ENCODE data around the gene C1QTNF6.

The C1QTNF6 gene

GRCh38 chr22:37197451-37198257, 9.6 kb upstream of the C1QTNF6 start:
- CTCF ChIA-PET, result interaction anchor here (0.7 to 8.1 kb wide), 29 partner anchors 10 to 252 kb away, joined by 3 to 83 read pairs (median 4); partner anchors contain the start of genes C1QTNF6, IL2RB and RAC2
- no peak for DNase-seq (ENCODE audit: extremely low spot score)
- TF ChIP-seq CTCF (IDR thresholded peaks at IDR 0.05; ENCODE audit: control extremely low read depth, extremely low read depth, low read depth, missing control alignments), result no peak
- POLR2A ChIA-PET, result interaction anchor here (0.7 kb wide), 1 partner anchor 34 kb away, joined by 4 read pairs; no protein-coding TSS in a partner anchor

GRCh38 chr22:37196539-37197450, 8.7 kb upstream of the C1QTNF6 start:
- DNase-seq (ENCODE audit: extremely low spot score), result no peak
- CTCF ChIA-PET, result interaction anchor here (0.8 to 6.1 kb wide), 21 partner anchors 19 to 251 kb away, joined by 3 to 83 read pairs (median 4); partner anchors contain the start of gene IL2RB
- no peak for TF ChIP-seq CTCF (IDR thresholded peaks at IDR 0.05; ENCODE audit: control extremely low read depth, extremely low read depth, low read depth, missing control alignments)

GRCh38 chr22:37195921-37196320, 7.9 kb upstream of the C1QTNF6 start:
- ChIA-PET POLR2A (no interaction called here), CTCF (interaction anchor here (4.2 to 6.1 kb wide), 3 partner anchors 19 to 151 kb away, joined by 34 to 83 read pairs (median 51); no protein-coding TSS in a partner anchor)
- no peak for DNase-seq (ENCODE audit: extremely low spot score)
- TF ChIP-seq CTCF (IDR thresholded peaks at IDR 0.05; ENCODE audit: control extremely low read depth, extremely low read depth, low read depth, missing control alignments), result no peak

More at GRCh38 chr22:37196539-37197450, 8.7 kb upstream of the C1QTNF6 start:
- POLR2A ChIA-PET, result interaction anchor here (0.5 to 0.7 kb wide), 2 partner anchors 33 to 37 kb away, joined by 4 read pairs; no protein-coding TSS in a partner anchor

- no peak for DNase-seq (ENCODE audit: extremely low spot score)
- TF ChIP-seq CTCF (IDR thresholded peaks at IDR 0.05; ENCODE audit: control extremely low read depth, extremely low read depth, low read depth, missing control alignments), result no peak
- ChIA-PET CTCF (interaction anchor here (0.8 to 2.7 kb wide), 2 partner anchors 28 to 104 kb away, joined by 3 to 13 read pairs; no protein-coding TSS in a partner anchor), POLR2A (no interaction called here)
Measured at GRCh38 chr22:37194750-37195149, 6.7 kb upstream of the C1QTNF6 start.

- no peak for TF ChIP-seq CTCF (IDR thresholded peaks at IDR 0.05; ENCODE audit: control extremely low read depth, extremely low read depth, low read depth, missing control alignments)
- POLR2A ChIA-PET, result interaction anchor here (0.6 kb wide), 1 partner anchor 37 kb away, joined by 3 read pairs; no protein-coding TSS in a partner anchor
- no peak for DNase-seq (ENCODE audit: extremely low spot score)
- CTCF ChIA-PET, result interaction anchor here (0.8 to 2.7 kb wide), 7 partner anchors 10 to 150 kb away, joined by 3 to 13 read pairs (median 4); no protein-coding TSS in a partner anchor
Measured at GRCh38 chr22:37193629-37194191, 5.7 kb upstream of the C1QTNF6 start.

All from GM10248 (cell line).